Thoracic aorta endothelial cell (primary cell): ENCODE results near the gene POTEH. TPM values are rescaled to one million over a fixed set of nuclear protein-coding genes. Genes with fewer than 3 reads are reported as not detected.

Experiments used
- small RNA-seq: library from RNA; depleted of rRNA; stranded (forward); fragments of <200 nt; gene quantifications from one replicate; pipeline ENCODE3, GENCODE V24; 2012
- total RNA-seq: library from RNA; depleted of rRNA; stranded (reverse); fragments of >200 nt; gene quantifications from 2 replicates; pipeline ENCODE4 v1.2.3, GENCODE V29; 2012

The POTEH gene
- total RNA-seq = not detected in 2 replicates

DNA sequence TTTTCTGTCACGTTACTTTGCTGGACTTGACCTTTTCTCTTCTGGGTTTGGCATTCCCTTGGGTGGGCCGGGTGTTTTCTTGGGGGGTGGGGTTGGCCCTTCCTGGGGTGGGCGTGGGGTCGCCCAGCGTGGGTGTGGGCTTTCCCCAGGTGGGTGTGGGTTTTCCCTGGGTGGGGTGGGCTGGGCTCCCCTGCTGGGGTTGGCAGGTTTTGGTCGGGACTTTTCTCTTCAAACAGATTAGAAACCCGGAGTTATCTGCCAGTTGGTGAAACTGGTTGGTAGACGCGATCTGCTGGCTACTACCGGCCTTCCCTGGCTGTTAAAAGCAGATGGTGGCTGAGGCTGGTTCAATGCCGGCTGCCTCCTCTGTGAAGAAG is at the start of gene POTEH:
Gene POTEH, plus strand, starts transcription at position 278 of the 377 bp plus-strand sequence. Its CDS starts 52 bp downstream, at position 330.

Small RNA genes within 50 kb of the gene (small RNA-seq; reads per million reads assigned to genes)
- gene RNU6-816P = not detected

Other genes starting within 250 kb of the POTEH start
- gene OR11H1, start 161.8 kb upstream of the POTEH start, total RNA-seq = not detected in 2 replicates